CD14-positive monocyte (primary cell): Measurements from ENCODE around the gene AKAP6. TPM values are rescaled to one million over a fixed set of nuclear protein-coding genes. Genes with fewer than 3 reads are reported as not detected.

Source experiments
- DNase-seq, 3 donors: peaks; one replicate each; pipeline ENCODE4 v3.0.0-alpha.2; 2011 to 2022
- H2AFZ ChIP-seq: 2 replicates; pipeline ENCODE4 v1.6.0; 2012; ENCODE audit warnings: mild to moderate bottlenecking, low read depth, low read length, inconsistent platforms; ENCODE audit not compliant: insufficient read depth, poor library complexity, severe bottlenecking
- H3K27ac ChIP-seq, 2 donors: 1 replicate in 1 of 2; 2 replicates in 1 of 2; pipeline ENCODE4 v1.5.1; 2012 to 2013; ENCODE audit warnings: low read length in 2 of 2, control low read depth in 1 of 2, inconsistent platforms in 1 of 2, low read depth in 1 of 2, mild to moderate bottlenecking in 1 of 2
- H3K27me3 ChIP-seq, 2 donors: one replicate each; pipeline versions ENCODE4 v1.6.0 to v1.6.1; 2011 to 2013; ENCODE audit warnings: low read length in 2 of 2; ENCODE audit not compliant: control insufficient read depth in 2 of 2, insufficient read depth in 2 of 2
- H3K36me3 ChIP-seq, 2 donors: replicated peaks in 1 of 2; 1 replicate in 1 of 2; 2 replicates in 1 of 2; pipeline versions ENCODE4 v1.5.1 to v1.6.1; 2012 to 2013; ENCODE audit warnings: low read length in 2 of 2, control low read depth in 1 of 2, inconsistent platforms in 1 of 2, mild to moderate bottlenecking in 1 of 2; ENCODE audit not compliant: insufficient read depth in 2 of 2, control insufficient read depth in 1 of 2
- H3K4me1 ChIP-seq, 2 donors: 1 replicate in 1 of 2; 2 replicates in 1 of 2; pipeline versions ENCODE4 v1.5.1 to v1.6.1; 2012 to 2013; ENCODE audit warnings: low read length in 2 of 2, control low read depth in 1 of 2, inconsistent platforms in 1 of 2, mild to moderate bottlenecking in 1 of 2, moderate library complexity in 1 of 2; ENCODE audit not compliant: insufficient read depth in 2 of 2, control insufficient read depth in 1 of 2
- H3K4me2 ChIP-seq: replicated peaks from 2 replicates; pipeline ENCODE3; 2012; ENCODE audit warnings: low read length, moderate library complexity, mild to moderate bottlenecking; ENCODE audit not compliant: poor library complexity, severe bottlenecking; ENCODE audit errors: extremely low read depth
- H3K4me3 ChIP-seq, 3 experiments: fragments of 200-600 bp in 1 of 3; sonication (generic) in 1 of 3; replicated peaks in 1 of 3; 1 replicate in 2 of 3; 2 replicates in 1 of 3; pipeline ENCODE4 v1.5.1; 2011 to 2013; ENCODE audit warnings: low read length in 3 of 3, mild to moderate bottlenecking in 3 of 3, control low read depth in 2 of 3, low read depth in 2 of 3, inconsistent platforms in 1 of 3, moderate library complexity in 1 of 3
- H3K79me2 ChIP-seq: 2 replicates; pipeline ENCODE4 v1.6.0; 2012; ENCODE audit warnings: mild to moderate bottlenecking, control low read depth, inconsistent platforms, low read length, moderate library complexity; ENCODE audit not compliant: insufficient read depth
- H3K9ac ChIP-seq: 2 replicates; pipeline ENCODE4 v1.6.0; 2017; ENCODE audit warnings: low read length, mild to moderate bottlenecking; ENCODE audit not compliant: insufficient read depth, poor library complexity, severe bottlenecking
- H3K9me3 ChIP-seq, 2 donors: replicated peaks in 1 of 2; 1 replicate in 1 of 2; 2 replicates in 1 of 2; pipeline versions ENCODE4 v1.5.1 to v1.6.1; 2012 to 2013; ENCODE audit warnings: low read length in 2 of 2, control low read depth in 1 of 2; ENCODE audit not compliant: control insufficient read depth in 1 of 2, insufficient read depth in 1 of 2
- H4K20me1 ChIP-seq: 2 replicates; pipeline ENCODE4 v1.6.0; 2012; ENCODE audit warnings: mild to moderate bottlenecking, low read length, control low read depth, moderate library complexity; ENCODE audit not compliant: insufficient read depth
- H3K27ac Mint-ChIP-seq, 7 donors: one replicate each; pipeline ENCODE4 v1.8.0; 2020; ENCODE audit warnings: mild to moderate bottlenecking in 7 of 7, mixed read lengths in 7 of 7, moderate library complexity in 6 of 7, inconsistent platforms in 2 of 7
- H3K27me3 Mint-ChIP-seq, 3 donors: one replicate each; pipeline ENCODE4 v1.8.0; 2021 to 2022; ENCODE audit warnings: low read depth in 3 of 3, mild to moderate bottlenecking in 3 of 3, mixed read lengths in 3 of 3, moderate library complexity in 3 of 3, inconsistent platforms in 1 of 3
- H3K36me3 Mint-ChIP-seq, 2 donors: one replicate each; pipeline ENCODE4 v1.8.0; 2020; ENCODE audit warnings: mixed read lengths in 2 of 2, inconsistent platforms in 1 of 2, mild to moderate bottlenecking in 1 of 2
- H3K4me1 Mint-ChIP-seq: one replicate; pipeline ENCODE4 v1.8.0; 2020; ENCODE audit warnings: mild to moderate bottlenecking, mixed read lengths
- H3K4me3 Mint-ChIP-seq, 2 donors: one replicate each; pipeline ENCODE4 v1.8.0; 2020; ENCODE audit warnings: mild to moderate bottlenecking in 2 of 2, mixed read lengths in 2 of 2, moderate library complexity in 1 of 2
- H3K9me3 Mint-ChIP-seq, 7 donors: one replicate each; pipeline ENCODE4 v1.8.0; 2020 to 2022; ENCODE audit warnings: mixed read lengths in 7 of 7, mild to moderate bottlenecking in 6 of 7, moderate library complexity in 6 of 7, inconsistent platforms in 2 of 7
- WGBS: methylation state at CpG from one replicate; pipeline ENCODE4 v1.1.5; 2013; ENCODE audit warnings: missing lambda C conversion rate; ENCODE audit not compliant: insufficient coverage; 5-methylcytosine and 5-hydroxymethylcytosine counted together
- intact Hi-C, 2 donors: fragments of 100-400 bp; cut with micrococcal nuclease; formaldehyde crosslinking; loops; one replicate each; pipeline versions ENCODE4 v1.15.0 to v1.15.1; 2023
- polyA plus RNA-seq, 3 donors: library from polyadenylated mRNA; depleted of rRNA in 1 of 3; unstranded in 2 of 3; stranded (reverse) in 1 of 3; fragments of 300-500 nt in 2 of 3; fragments of >200 nt in 1 of 3; fragmentation: Illumina TruSeq in 2 of 3; gene quantifications; 1 replicate in 2 of 3; 2 replicates in 1 of 3; pipeline ENCODE4 v1.2.3, GENCODE V29; 2012 to 2021
- TF ChIP-seq, protein P1 (sequence below): fragments of 200-600 bp; IDR thresholded peaks from one replicate; pipeline ENCODE4 v1.8.0; 2022; ENCODE audit warnings: antibody characterized with exemption, mild to moderate bottlenecking

The AKAP6 gene
- polyA plus RNA-seq, 3 donors = not detected

DNA sequence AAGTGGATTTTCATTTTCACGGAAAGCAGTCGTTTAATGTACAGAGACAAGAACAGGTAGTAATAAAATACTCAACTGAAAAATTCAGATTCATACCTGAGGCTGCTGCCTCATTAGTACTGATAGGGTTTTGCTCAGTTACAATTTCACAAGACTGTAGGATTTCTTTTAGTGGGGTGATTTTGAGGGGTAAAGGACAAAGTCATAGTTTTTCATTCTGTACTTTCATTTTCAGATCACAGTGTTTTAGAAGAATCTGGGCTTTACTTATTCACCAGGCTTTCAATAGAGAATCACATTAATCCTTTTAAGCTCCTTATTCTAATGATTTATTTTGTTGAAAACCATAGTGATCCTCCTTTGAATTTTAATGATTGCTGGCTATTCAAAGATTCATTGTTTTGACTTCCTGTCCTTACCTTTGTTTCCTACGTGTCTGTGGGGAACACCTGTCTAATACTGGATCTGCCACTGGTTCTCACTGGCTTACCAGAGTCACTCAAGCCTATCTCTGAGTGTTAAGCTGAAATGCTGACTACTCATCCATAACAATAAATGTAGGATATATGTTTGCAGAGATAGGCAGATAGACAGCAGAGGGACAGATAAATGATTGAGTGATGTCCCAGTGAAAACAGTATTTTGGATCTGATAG is 365.8 kb downstream of the AKAP6 start:
- H3K4me3 ChIP-seq = no peak overlapping the region
- Mint-ChIP-seq H3K27ac (no peak overlapping the region), H3K9me3 (peaks cover 0 to 2% (median 0%) of the 10 kb centered on the region in 7 donors), H3K36me3 (no peaks in the 10 kb centered on the region), H3K4me1 (no peaks in the 10 kb centered on the region), H3K27me3 (peaks cover 0 to 2% (median 0%) of the 10 kb centered on the region in 3 donors), H3K4me3 (no peak overlapping the region)
- H3K27me3 ChIP-seq = no peaks in the 10 kb centered on the region
- no peak overlapping the region for H2AFZ ChIP-seq
- TF ChIP-seq, protein P1, sequence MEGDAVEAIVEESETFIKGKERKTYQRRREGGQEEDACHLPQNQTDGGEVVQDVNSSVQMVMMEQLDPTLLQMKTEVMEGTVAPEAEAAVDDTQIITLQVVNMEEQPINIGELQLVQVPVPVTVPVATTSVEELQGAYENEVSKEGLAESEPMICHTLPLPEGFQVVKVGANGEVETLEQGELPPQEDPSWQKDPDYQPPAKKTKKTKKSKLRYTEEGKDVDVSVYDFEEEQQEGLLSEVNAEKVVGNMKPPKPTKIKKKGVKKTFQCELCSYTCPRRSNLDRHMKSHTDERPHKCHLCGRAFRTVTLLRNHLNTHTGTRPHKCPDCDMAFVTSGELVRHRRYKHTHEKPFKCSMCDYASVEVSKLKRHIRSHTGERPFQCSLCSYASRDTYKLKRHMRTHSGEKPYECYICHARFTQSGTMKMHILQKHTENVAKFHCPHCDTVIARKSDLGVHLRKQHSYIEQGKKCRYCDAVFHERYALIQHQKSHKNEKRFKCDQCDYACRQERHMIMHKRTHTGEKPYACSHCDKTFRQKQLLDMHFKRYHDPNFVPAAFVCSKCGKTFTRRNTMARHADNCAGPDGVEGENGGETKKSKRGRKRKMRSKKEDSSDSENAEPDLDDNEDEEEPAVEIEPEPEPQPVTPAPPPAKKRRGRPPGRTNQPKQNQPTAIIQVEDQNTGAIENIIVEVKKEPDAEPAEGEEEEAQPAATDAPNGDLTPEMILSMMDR = no peak
- intact Hi-C loops = no loop called here
- H3K79me2 ChIP-seq = no peaks in the 10 kb centered on the region
- no peaks in the 10 kb centered on the region for H3K9me3 ChIP-seq
- H3K9ac ChIP-seq = no peak overlapping the region
- no peaks in the 10 kb centered on the region for H3K4me1 ChIP-seq
- H3K4me2 ChIP-seq = no peak overlapping the region
- no peaks in the 10 kb centered on the region for H3K36me3 ChIP-seq
- no CpG with 5 or more reads among the region's 3 CpGs for WGBS
- no peak for DNase-seq
- no peaks in the 10 kb centered on the region for H4K20me1 ChIP-seq
- no peak overlapping the region for H3K27ac ChIP-seq

DNA sequence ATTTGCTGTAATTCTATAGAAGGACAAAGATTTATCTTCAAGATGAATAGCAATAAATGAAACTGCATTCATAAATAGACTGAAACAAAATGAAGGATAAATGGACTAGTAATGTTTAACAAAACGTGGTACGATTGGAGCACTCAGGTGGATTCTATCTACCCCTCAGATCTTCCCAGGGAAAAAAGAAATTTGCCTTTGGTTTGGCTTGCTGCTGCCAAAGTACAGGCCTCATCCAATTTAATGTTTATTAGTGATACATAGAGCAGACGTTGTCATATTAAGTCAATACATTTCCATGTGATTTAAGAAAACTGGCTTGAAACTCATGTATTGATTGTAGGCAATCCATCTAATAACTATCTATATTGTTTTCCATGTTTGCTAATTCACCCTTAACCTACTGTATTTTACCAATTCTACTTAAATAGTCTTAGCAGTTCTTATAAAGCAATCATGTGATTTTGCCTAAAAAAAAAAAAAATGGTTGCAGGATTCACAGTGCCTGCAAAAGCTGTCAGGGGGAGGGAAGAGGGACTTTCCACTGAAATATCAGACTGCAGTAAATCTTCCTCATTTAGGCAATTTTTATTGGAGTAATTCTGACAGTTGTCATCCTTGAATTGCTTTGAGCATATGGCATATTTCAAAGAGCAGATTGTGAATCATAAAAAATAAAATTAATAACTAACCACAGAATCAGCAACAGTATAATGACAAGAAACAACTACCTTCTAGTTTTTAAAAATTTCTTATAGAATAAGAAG is 367.4 kb downstream of the AKAP6 start:
- Histone ChIP-seq H2AFZ (no peak overlapping the region), H3K27ac (no peak overlapping the region), H4K20me1 (no peaks in the 10 kb centered on the region), H3K4me2 (no peak overlapping the region), H3K36me3 (no peaks in the 10 kb centered on the region), H3K4me1 (no peaks in the 10 kb centered on the region), H3K9me3 (no peaks in the 10 kb centered on the region), H3K27me3 (no peaks in the 10 kb centered on the region), H3K79me2 (no peaks in the 10 kb centered on the region), H3K4me3 (no peak overlapping the region), H3K9ac (no peak overlapping the region)
- no peak for DNase-seq
- intact Hi-C loops = no loop called here
- peaks cover 0 to 2% (median 0%) of the 10 kb centered on the region in 7 donors for H3K9me3 Mint-ChIP-seq
- H3K27ac Mint-ChIP-seq = no peak overlapping the region
- H3K4me1 Mint-ChIP-seq = no peaks in the 10 kb centered on the region
- no peak overlapping the region for H3K4me3 Mint-ChIP-seq
- peaks cover 0 to under 1% (median 0%) of the 10 kb centered on the region in 3 donors for H3K27me3 Mint-ChIP-seq
- TF ChIP-seq, protein P1 = no peak
- no CpG with 5 or more reads among the region's 3 CpGs for WGBS
- no peaks in the 10 kb centered on the region for H3K36me3 Mint-ChIP-seq
